Neural cell (in vitro differentiated cells): ENCODE data around the gene AHI1. TPM values are rescaled to one million over a fixed set of nuclear protein-coding genes. Genes with fewer than 3 reads are reported as not detected.

Source experiments
- H2AFZ ChIP-seq: fragments of 200-600, 300-800 bp; sonication (generic), shearing (Covaris generic); 2 replicates; pipeline ENCODE4 v1.6.0; 2014; ENCODE audit warnings: low read depth, mild to moderate bottlenecking, antibody characterized with exemption, low read length, moderate library complexity
- H3F3A ChIP-seq: fragments of 200-600 bp; shearing (Covaris generic); 2 replicates; pipeline ENCODE4 v1.6.1; 2016; ENCODE audit warnings: mild to moderate bottlenecking, moderate library complexity, mixed read lengths, antibody characterized with exemption, low read length; ENCODE audit not compliant: insufficient read depth, poor library complexity, severe bottlenecking
- H3K27ac ChIP-seq: fragments of 200-600, 300-800 bp; sonication (generic), shearing (Covaris generic); 2 replicates; pipeline ENCODE4 v1.5.1; 2014; ENCODE audit warnings: mild to moderate bottlenecking, low read length, moderate library complexity
- H3K27me3 ChIP-seq: fragments of 300-800, 200-600 bp; sonication (generic), shearing (Covaris generic); 2 replicates; pipeline ENCODE4 v1.6.0; 2014; ENCODE audit warnings: mild to moderate bottlenecking, low read depth, low read length, moderate library complexity; ENCODE audit not compliant: insufficient read depth
- H3K36me3 ChIP-seq: fragments of 300-800, 200-600 bp; sonication (generic), shearing (Covaris generic); 2 replicates; pipeline ENCODE4 v1.5.1; 2014; ENCODE audit warnings: mild to moderate bottlenecking, antibody characterized with exemption, low read length, moderate library complexity; ENCODE audit not compliant: insufficient read depth
- H3K4me2 ChIP-seq: fragments of 300-800, 200-600 bp; sonication (generic), shearing (Covaris generic); 2 replicates; pipeline ENCODE4 v1.6.0; 2014; ENCODE audit warnings: mild to moderate bottlenecking, low read length
- H3K4me3 ChIP-seq: fragments of 300-800, 200-600 bp; sonication (generic), shearing (Covaris generic); 2 replicates; pipeline ENCODE4 v1.5.1; 2014; ENCODE audit warnings: mild to moderate bottlenecking, low read length, moderate library complexity
- H3K79me2 ChIP-seq: fragments of 200-600 bp; shearing (Covaris generic); replicated peaks from 2 replicates; pipeline ENCODE4 v1.6.0; 2014; ENCODE audit warnings: mild to moderate bottlenecking, low read length, moderate library complexity; ENCODE audit not compliant: insufficient read depth
- H3K9ac ChIP-seq: fragments of 300-800, 200-600 bp; sonication (generic), shearing (Covaris generic); 2 replicates; pipeline ENCODE4 v1.6.1; 2016; ENCODE audit warnings: mild to moderate bottlenecking, low read length, mixed read lengths
- H3K9me2 ChIP-seq: fragments of 200-600 bp; shearing (Covaris generic); 2 replicates; pipeline ENCODE4 v1.6.1; 2016; ENCODE audit warnings: mild to moderate bottlenecking, low read length, mixed read lengths; ENCODE audit not compliant: insufficient read depth
- H3K9me3 ChIP-seq: fragments of 200-600, 300-800 bp; sonication (generic), shearing (Covaris generic); 2 replicates; pipeline ENCODE4 v1.6.1; 2016; ENCODE audit warnings: mild to moderate bottlenecking, mixed run types, low read length, moderate library complexity, mixed read lengths
- H4K20me1 ChIP-seq: fragments of 200-600 bp; shearing (Covaris generic); 2 replicates; pipeline ENCODE4 v1.6.1; 2016; ENCODE audit warnings: mild to moderate bottlenecking, mixed run types; ENCODE audit not compliant: insufficient read depth
- CTCF ChIP-seq: fragments of 450-650 bp; IDR thresholded peaks from 2 replicates; pipeline ENCODE4 v1.5.1; 2014; ENCODE audit warnings: antibody characterized with exemption, mild to moderate bottlenecking, moderate library complexity; ENCODE audit not compliant: poor library complexity, severe bottlenecking
- EP300 ChIP-seq: fragments of 450-650 bp; conservative IDR thresholded peaks from 2 replicates; pipeline ENCODE4 v1.6.1; 2014; ENCODE audit warnings: antibody characterized with exemption, mild to moderate bottlenecking, moderate library complexity; ENCODE audit not compliant: poor library complexity, severe bottlenecking
- EZH2 ChIP-seq: fragments of 200-600, 300-800 bp; shearing (Covaris generic), sonication (generic); IDR thresholded peaks from 2 replicates; pipeline ENCODE4 v1.6.1; 2014; ENCODE audit warnings: antibody characterized with exemption, low read length, borderline replicate concordance, mild to moderate bottlenecking; ENCODE audit not compliant: insufficient read depth, poor library complexity, severe bottlenecking
- MXI1 ChIP-seq: fragments of 450-650 bp; conservative IDR thresholded peaks from 2 replicates; pipeline ENCODE4 v1.6.1; 2014; ENCODE audit warnings: antibody characterized with exemption, mild to moderate bottlenecking; ENCODE audit not compliant: poor library complexity, severe bottlenecking
- POLR2AphosphoS5 ChIP-seq: IDR thresholded peaks from 2 replicates; pipeline ENCODE4 v1.6.1; 2012
- RAD21 ChIP-seq: fragments of 450-650 bp; conservative IDR thresholded peaks from 2 replicates; pipeline ENCODE4 v1.6.1; 2014; ENCODE audit warnings: antibody characterized with exemption, mild to moderate bottlenecking, moderate library complexity
- REST ChIP-seq: IDR thresholded peaks from 2 replicates; pipeline ENCODE4 v1.6.1; 2012; ENCODE audit warnings: borderline replicate concordance
- SMC3 ChIP-seq: fragments of 450-650 bp; conservative IDR thresholded peaks from 2 replicates; pipeline ENCODE4 v1.6.1; 2014; ENCODE audit warnings: antibody characterized with exemption, mild to moderate bottlenecking, moderate library complexity; ENCODE audit not compliant: poor library complexity
- TAF1 ChIP-seq: IDR thresholded peaks from 2 replicates; pipeline ENCODE4 v1.6.1; 2012; ENCODE audit warnings: low read depth
- polyA plus RNA-seq: library from polyadenylated mRNA; depleted of rRNA; stranded (reverse); fragments of >200 nt; gene quantifications from 2 replicates; pipeline ENCODE4 v1.2.3, GENCODE V29; 2014

The AHI1 gene
- polyA plus RNA-seq, 1 donor from 2014 or later: 58.2 TPM

GRCh38 chr6:135393289-135393688 lies 104.3 kb downstream of the AHI1 start:
- H3K27me3 ChIP-seq: no peaks in the 10 kb centered on the region
- no peak overlapping the region for H3K4me3 ChIP-seq
- no peaks in the 10 kb centered on the region for H3K79me2 ChIP-seq
- H4K20me1 ChIP-seq: no peaks in the 10 kb centered on the region
- H3K4me2 ChIP-seq: no peak overlapping the region
- H2AFZ ChIP-seq: no peak overlapping the region
- H3K9me3 ChIP-seq: no peaks in the 10 kb centered on the region
- H3K27ac ChIP-seq: no peak overlapping the region
- no peaks in the 10 kb centered on the region for H3K9me2 ChIP-seq
- no peak overlapping the region for H3K9ac ChIP-seq
- H3F3A ChIP-seq: no peaks in the 10 kb centered on the region
- H3K36me3 ChIP-seq: no peaks in the 10 kb centered on the region
- TF ChIP-seq CTCF (no peak), RAD21 (no peak), TAF1 (no peak), POLR2AphosphoS5 (no peak), MXI1 (no peak), EP300 (no peak), SMC3 (no peak), EZH2 (no peak), REST (no peak)

GRCh38 chr6:135390458-135390857 lies 107.1 kb downstream of the AHI1 start:
- no peaks in the 10 kb centered on the region for H3K9me3 ChIP-seq
- no peak overlapping the region for H3K9ac ChIP-seq
- no peaks in the 10 kb centered on the region for H3K36me3 ChIP-seq
- H3K4me3 ChIP-seq: no peak overlapping the region
- no peaks in the 10 kb centered on the region for H3K9me2 ChIP-seq
- no peaks in the 10 kb centered on the region for H3F3A ChIP-seq
- TF ChIP-seq POLR2AphosphoS5 (no peak), SMC3 (no peak), CTCF (no peak), MXI1 (no peak), TAF1 (no peak)
- no peaks in the 10 kb centered on the region for H4K20me1 ChIP-seq
- H3K79me2 ChIP-seq: no peaks in the 10 kb centered on the region
- no peaks in the 10 kb centered on the region for H3K27me3 ChIP-seq
- no peak overlapping the region for H3K4me2 ChIP-seq
- H2AFZ ChIP-seq: no peak overlapping the region
- no peak overlapping the region for H3K27ac ChIP-seq
